Common myeloid progenitor, CD34-positive (primary cell): ENCODE data around the gene TUSC2.

Experiments
- CTCF ChIA-PET: fragments of 350-600 bp; sonication (Branson Sonifier 250); formaldehyde crosslinking; loops from one replicate; lab custom pipeline; 2021; ENCODE audit warnings: antibody characterized with exemption; lab: Charles Lee
- POLR2A ChIA-PET: fragments of 350-600 bp; sonication (Branson Sonifier 250); formaldehyde crosslinking; loops from one replicate; lab custom pipeline; 2021; ENCODE audit warnings: antibody characterized with exemption; lab: Charles Lee
- DNase-seq, 3 donors: peaks; one replicate each; pipeline versions ENCODE4 v3.0.0 to v3.0.0-alpha.2; 2013
- H3K27ac ChIP-seq, 2 experiments: 1 replicate in 1 of 2; 2 replicates in 1 of 2; pipeline ENCODE4 v1.7.0; 2013; ENCODE audit warnings: inconsistent platforms in 2 of 2, low read length in 2 of 2, mild to moderate bottlenecking in 2 of 2, low read depth in 1 of 2, moderate library complexity in 1 of 2; ENCODE audit not compliant: severe bottlenecking in 2 of 2, insufficient read depth in 1 of 2, poor library complexity in 1 of 2
- H3K27me3 ChIP-seq, 5 experiments: replicated peaks in 2 of 5; 1 replicate in 3 of 5; 2 replicates in 2 of 5; pipeline versions ENCODE4 v1.6.1 to v1.7.0; 2013; ENCODE audit warnings: low read length in 4 of 5, mild to moderate bottlenecking in 2 of 5, moderate library complexity in 2 of 5, inconsistent platforms in 1 of 5; ENCODE audit not compliant: insufficient read depth in 5 of 5, control insufficient read depth in 4 of 5
- H3K36me3 ChIP-seq, 4 experiments: 1 replicate in 2 of 4; 2 replicates in 2 of 4; pipeline versions ENCODE4 v1.6.1 to v1.7.0; 2013; ENCODE audit warnings: low read length in 3 of 4, control low read depth in 1 of 4, mild to moderate bottlenecking in 1 of 4; ENCODE audit not compliant: control insufficient read depth in 4 of 4, insufficient read depth in 4 of 4
- H3K4me1 ChIP-seq, 4 experiments: 1 replicate in 3 of 4; 2 replicates in 1 of 4; pipeline versions ENCODE4 v1.6.1 to v1.7.1; 2013; ENCODE audit warnings: low read length in 3 of 4, mild to moderate bottlenecking in 3 of 4, control low read depth in 1 of 4, inconsistent platforms in 1 of 4, moderate library complexity in 1 of 4; ENCODE audit not compliant: control insufficient read depth in 4 of 4, insufficient read depth in 4 of 4; ENCODE audit errors: control extremely low read depth in 1 of 4
- H3K4me3 ChIP-seq, 7 experiments: 1 replicate in 4 of 7; 2 replicates in 3 of 7; pipeline versions ENCODE4 v1.5.1 to v1.7.0; 2013; ENCODE audit warnings: mild to moderate bottlenecking in 7 of 7, low read length in 6 of 7, moderate library complexity in 6 of 7, inconsistent platforms in 2 of 7, low read depth in 2 of 7, control low read depth in 1 of 7; ENCODE audit not compliant: insufficient read depth in 4 of 7, control insufficient read depth in 1 of 7; ENCODE audit errors: extremely low read depth in 1 of 7
- H3K9me3 ChIP-seq, 5 experiments: 1 replicate in 4 of 5; 2 replicates in 1 of 5; pipeline versions ENCODE4 v1.6.1 to v1.7.1; 2013; ENCODE audit warnings: low read length in 4 of 5, mild to moderate bottlenecking in 2 of 5, inconsistent platforms in 1 of 5, low read depth in 1 of 5, moderate library complexity in 1 of 5; ENCODE audit not compliant: control insufficient read depth in 4 of 5, insufficient read depth in 2 of 5; ENCODE audit errors: control extremely low read depth in 1 of 5
- WGBS: methylation state at CpG from one replicate; pipeline ENCODE4 v1.1.5; 2013; ENCODE audit not compliant: insufficient coverage; 5-methylcytosine and 5-hydroxymethylcytosine counted together

The TUSC2 gene

DNA sequence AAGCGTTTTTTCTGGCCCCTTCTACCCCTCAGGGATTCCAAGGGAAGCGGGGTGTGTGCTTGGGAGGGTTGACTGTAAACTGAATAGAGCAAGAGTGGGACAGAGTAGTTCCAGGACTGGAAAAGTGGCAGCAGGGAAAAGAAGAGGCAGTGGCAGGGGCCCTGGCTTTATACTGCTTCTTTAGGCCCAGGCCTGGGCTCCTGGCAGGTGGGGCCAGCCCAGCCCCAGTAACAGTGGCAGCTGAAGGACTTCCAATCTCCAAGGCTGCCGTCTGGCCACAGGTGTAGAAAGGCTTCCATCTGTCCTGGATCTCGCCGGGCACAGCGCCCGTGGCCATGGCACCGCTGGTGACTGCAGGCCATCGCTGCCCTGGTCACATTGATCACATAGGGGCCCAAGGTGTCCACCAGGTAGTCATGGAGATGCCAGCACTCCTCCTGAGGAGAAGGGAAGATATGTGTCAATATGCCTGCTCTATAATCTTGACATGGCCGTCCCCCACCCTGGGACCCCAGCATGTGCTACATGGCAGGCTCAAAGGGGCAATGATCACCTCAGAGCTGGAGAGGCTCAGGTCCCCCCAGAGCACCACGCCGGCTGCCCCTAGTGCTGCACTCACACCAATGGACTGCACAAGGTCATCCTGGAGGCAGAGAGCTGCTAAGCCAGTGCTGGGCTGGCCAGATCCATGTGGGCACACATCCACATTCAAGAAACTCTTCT lies 34.8 kb downstream of the TUSC2 start:
- CTCF ChIA-PET, result interaction anchor here (1.1 kb wide), 1 partner anchor 14 kb away, joined by 3 read pairs; no protein-coding TSS in a partner anchor
- Histone ChIP-seq H3K9me3 (no peaks in the 10 kb centered on the region), H3K27me3 (no peaks in the 10 kb centered on the region), H3K27ac (peak overlapping the region; percentile 42 to 77), H3K4me1 (peaks cover 5 to 36% (median 31%) of the 10 kb centered on the region in 4 experiments), H3K36me3 (peaks cover 2 to 47% (median 27%) of the 10 kb centered on the region in 4 experiments), H3K4me3 (peak overlapping the region in 3 of 7 experiments; percentile 84 to 94 (median 92))
- POLR2A ChIA-PET, result interaction anchor here (0.6 kb wide), 1 partner anchor 28 kb away, joined by 3 read pairs; no protein-coding TSS in a partner anchor
- WGBS, result 98% methylated on average over 10 of the region's 12 CpGs
- DNase-seq, result no peak

DNA sequence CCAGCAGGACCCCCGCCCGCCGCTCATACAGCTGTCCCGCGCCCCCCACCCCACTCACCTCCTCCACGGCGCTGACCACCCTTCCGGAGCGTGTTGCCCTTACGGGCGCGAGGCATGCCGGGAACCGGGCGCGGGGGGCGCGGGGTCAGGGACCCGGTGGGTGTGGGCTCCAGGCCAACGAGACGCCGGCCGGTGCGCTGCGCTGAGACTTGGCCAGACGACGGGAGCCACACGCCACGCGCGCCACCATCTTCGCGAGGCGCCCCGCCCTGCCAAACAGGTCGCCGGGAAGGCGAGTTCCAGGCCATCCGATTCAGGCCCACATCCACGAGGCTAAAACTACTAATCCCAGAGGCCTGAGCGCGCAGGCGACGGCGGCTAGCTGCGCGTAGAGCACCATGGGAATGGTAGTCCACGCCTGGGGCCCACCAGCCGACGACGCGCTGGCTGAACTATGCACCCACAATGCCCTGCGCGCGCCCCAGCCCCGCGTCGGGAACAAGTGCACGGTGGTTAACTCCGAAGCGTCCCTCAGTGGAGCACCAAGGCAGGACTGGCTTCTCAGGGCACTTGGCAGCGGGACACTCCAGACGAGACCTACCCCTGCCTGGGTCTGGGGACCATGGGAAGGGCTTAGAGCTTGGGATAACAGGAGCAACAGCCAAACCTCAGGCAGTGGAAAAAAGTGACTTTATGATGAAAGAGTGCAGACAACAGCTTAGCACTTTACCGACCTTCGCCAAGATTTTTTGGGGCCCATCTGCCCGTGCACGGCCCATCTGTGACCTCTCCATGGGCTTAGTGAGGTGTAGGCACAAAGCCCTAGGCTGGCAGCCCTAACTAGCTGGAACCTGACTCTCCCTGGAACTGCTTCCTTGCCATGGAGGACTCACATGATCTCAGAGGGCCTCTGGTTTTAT lies 35.6 kb downstream of the TUSC2 start, which contains the start of gene IFRD2:
Gene IFRD2 (minus strand): TSS at position 271 of the 920 bp plus-strand sequence. CDS start 155 bp downstream, at position 116.
- H3K27ac ChIP-seq, result peak within 1 kb of the TSS; percentile 61 to 82
- ChIA-PET POLR2A (interaction anchor here (0.6 to 1.3 kb wide), 3 partner anchors 14 to 60 kb away, joined by 3 read pairs; no protein-coding TSS in a partner anchor), CTCF (interaction anchor here (0.6 to 2.0 kb wide), 8 partner anchors 11 to 73 kb away, joined by 3 to 9 read pairs (median 4); partner anchors contain the start of genes HYAL1 and LSMEM2)
- 2% methylated on average over 58 of the region's 67 CpGs for WGBS
- DNase-seq, result peak; percentile 97 to 98 (median 98)
- H3K9me3 ChIP-seq, result no peaks in the 10 kb centered on the region
- H3K36me3 ChIP-seq, result peaks cover 2 to 52% (median 34%) of the 10 kb centered on the region in 4 experiments
- H3K4me3 ChIP-seq, result peak within 1 kb of the TSS; percentile 63 to 94 (median 81)
- H3K4me1 ChIP-seq, result peaks cover 3 to 28% (median 23%) of the 10 kb centered on the region in 4 experiments
- H3K27me3 ChIP-seq, result no peaks in the 10 kb centered on the region

DNA sequence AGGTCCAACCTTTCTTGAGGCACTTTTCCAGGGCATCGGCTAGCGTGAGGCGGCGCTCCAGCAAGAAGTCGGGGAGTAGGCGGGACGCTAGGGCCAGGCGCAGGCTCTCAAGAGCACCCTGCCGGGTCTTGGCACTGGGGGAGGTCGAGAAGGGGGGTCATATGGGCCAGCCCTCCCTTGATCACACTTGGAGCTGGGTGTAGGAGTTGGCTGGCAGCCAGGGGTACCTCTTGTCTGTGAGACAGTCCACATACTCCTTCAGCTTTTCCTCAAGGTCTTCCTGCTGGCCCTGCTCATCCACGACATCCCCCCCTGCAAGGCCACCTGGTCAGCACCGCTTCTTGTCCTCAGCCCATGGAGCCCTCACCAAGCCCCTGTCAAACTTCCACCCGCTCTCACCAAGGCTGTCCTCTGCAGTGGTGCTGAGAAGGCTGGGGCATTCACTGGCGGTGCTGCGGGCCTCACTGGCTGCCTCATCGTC lies 37.8 kb downstream of the TUSC2 start:
- WGBS, result 95% methylated on average over 14 of the region's 16 CpGs
- DNase-seq, result no peak
- Histone ChIP-seq H3K9me3 (no peaks in the 10 kb centered on the region), H3K27ac (no peak overlapping the region), H3K36me3 (peaks cover 2 to 52% (median 36%) of the 10 kb centered on the region in 4 experiments), H3K4me1 (peaks cover 3 to 25% (median 19%) of the 10 kb centered on the region in 4 experiments), H3K27me3 (no peaks in the 10 kb centered on the region), H3K4me3 (no peak overlapping the region)
- CTCF ChIA-PET, result interaction anchor here (1.5 to 3.4 kb wide), 3 partner anchors 15 to 34 kb away, joined by 4 to 10 read pairs (median 6); no protein-coding TSS in a partner anchor
- POLR2A ChIA-PET, result no interaction called here

DNA sequence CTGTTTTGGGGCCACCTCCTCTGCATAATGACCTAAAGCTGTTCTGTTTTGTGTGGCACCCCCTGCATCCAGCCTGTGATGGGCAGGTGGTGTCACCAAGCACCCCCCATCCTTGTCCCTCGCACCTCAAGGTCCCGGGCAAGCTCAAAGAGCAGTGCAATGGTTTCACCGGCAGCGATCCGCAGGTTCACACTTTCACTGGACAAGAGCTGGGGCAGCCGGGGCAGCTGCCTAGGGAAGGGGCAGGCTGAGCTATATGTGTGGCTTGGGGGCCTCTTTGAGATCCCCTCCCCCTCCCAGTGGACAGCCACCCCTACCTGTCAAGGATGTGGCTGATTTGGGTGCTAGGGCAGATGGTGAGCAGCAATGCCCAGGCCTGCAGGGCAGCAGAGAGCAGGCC lies 38.9 kb downstream of the TUSC2 start:
- H3K27me3 ChIP-seq, result no peaks in the 10 kb centered on the region
- H3K27ac ChIP-seq, result no peak overlapping the region
- DNase-seq, result no peak
- peaks cover 2 to 49% (median 36%) of the 10 kb centered on the region in 4 experiments for H3K36me3 ChIP-seq
- WGBS, result 100% methylated on average over 6 of the region's 6 CpGs
- no peak overlapping the region for H3K4me3 ChIP-seq
- CTCF ChIA-PET, result interaction anchor here (0.7 to 3.4 kb wide), 8 partner anchors 8 to 35 kb away, joined by 3 to 10 read pairs (median 3); partner anchors contain the start of genes HYAL3 and NAA80
- POLR2A ChIA-PET, result no interaction called here
- H3K4me1 ChIP-seq, result peaks cover 3 to 25% (median 19%) of the 10 kb centered on the region in 4 experiments
- no peaks in the 10 kb centered on the region for H3K9me3 ChIP-seq

DNA sequence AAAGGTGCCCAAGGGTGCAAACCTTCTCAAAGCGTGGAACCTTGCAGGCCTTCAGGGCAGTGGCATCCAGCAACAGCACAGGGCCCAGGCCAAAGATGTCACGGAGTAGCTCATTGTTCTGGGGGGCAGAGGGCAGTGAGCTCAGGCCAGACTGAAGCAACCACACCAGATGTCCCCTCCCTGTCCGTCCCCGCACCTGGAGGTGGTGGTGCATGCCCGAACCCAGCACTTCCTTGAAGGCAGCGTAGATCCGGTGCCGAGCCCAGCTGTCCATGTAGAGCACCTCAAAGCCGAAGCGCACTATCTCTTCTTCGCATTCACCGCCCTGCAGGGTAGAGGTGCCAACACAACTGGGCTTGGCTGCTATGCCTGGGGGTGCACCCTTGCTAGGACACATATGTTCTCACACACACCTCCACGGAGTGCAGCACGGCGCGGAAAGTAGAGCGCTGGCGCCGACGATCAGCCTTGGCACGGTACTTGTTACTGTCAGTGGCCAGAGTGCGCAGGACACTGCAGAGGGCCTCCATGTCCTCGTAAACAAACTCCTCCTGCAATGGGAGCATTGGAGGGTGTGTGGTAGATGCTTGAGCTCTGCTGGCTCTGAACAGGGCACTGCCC lies 39.5 kb downstream of the TUSC2 start:
- H3K36me3 ChIP-seq, result peaks cover 2 to 49% (median 36%) of the 10 kb centered on the region in 4 experiments
- peaks cover 3 to 25% (median 19%) of the 10 kb centered on the region in 4 experiments for H3K4me1 ChIP-seq
- no peak overlapping the region for H3K27ac ChIP-seq
- H3K9me3 ChIP-seq, result no peaks in the 10 kb centered on the region
- no peak overlapping the region for H3K4me3 ChIP-seq
- POLR2A ChIA-PET, result no interaction called here
- H3K27me3 ChIP-seq, result no peaks in the 10 kb centered on the region
- CTCF ChIA-PET, result interaction anchor here (0.7 to 3.4 kb wide), 8 partner anchors 9 to 28 kb away, joined by 3 to 10 read pairs (median 3); partner anchors contain the start of genes HYAL3, LSMEM2 and NAA80
- DNase-seq, result no peak
- WGBS, result 97% methylated on average over 13 of the region's 23 CpGs

DNA sequence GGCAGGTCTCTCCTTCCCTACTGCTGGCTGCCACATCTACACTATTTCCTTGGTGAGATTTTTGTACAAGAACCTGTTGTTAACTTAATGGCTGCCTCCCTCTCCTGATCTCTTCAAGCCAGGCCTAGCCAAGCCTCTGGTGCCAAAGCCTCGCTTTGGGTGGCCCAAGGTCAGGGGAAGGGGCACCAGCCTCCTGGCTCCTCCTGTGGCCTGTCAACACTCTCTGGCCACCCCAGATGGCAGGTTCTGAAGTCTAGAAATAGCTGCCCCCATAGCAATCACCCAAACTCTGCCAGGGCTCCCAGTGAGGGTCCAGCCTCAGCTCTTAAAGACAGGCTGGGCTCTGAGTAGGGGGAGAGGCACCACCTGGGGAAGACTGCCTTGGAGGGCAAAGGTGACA lies 40.8 kb downstream of the TUSC2 start:
- WGBS, result no CpG with 5 or more reads among the region's 1 CpG
- Histone ChIP-seq H3K27me3 (no peaks in the 10 kb centered on the region), H3K9me3 (no peaks in the 10 kb centered on the region), H3K4me3 (no peak overlapping the region), H3K27ac (no peak overlapping the region), H3K36me3 (peaks cover 2 to 49% (median 36%) of the 10 kb centered on the region in 4 experiments), H3K4me1 (peaks cover 3 to 17% (median 13%) of the 10 kb centered on the region in 4 experiments)
- POLR2A ChIA-PET, result no interaction called here
- CTCF ChIA-PET, result interaction anchor here (0.7 to 3.4 kb wide), 4 partner anchors 9 to 27 kb away, joined by 3 to 10 read pairs (median 3); partner anchors contain the start of genes HYAL3 and NAA80
- no peak for DNase-seq
